Measurements from ENCODE around the gene CCDC88C.

DNA sequence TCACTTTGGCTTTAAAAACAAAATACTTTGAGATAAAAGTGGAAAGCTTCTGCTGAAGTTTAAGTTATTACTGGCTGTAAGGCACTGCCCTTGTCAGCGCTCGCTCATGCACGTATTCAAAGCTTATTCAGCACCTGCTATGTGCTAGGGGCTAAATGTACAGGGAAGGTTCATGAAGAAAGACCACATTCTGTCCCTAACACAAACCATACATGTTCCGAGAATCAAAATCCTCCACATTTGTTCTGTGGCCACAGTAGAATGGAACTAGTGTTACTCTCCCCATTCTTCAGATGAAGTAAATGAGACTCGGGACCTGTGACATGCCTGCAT, 139.3 kb downstream of the CCDC88C start:
- TF ChIP-seq, protein P1, sequence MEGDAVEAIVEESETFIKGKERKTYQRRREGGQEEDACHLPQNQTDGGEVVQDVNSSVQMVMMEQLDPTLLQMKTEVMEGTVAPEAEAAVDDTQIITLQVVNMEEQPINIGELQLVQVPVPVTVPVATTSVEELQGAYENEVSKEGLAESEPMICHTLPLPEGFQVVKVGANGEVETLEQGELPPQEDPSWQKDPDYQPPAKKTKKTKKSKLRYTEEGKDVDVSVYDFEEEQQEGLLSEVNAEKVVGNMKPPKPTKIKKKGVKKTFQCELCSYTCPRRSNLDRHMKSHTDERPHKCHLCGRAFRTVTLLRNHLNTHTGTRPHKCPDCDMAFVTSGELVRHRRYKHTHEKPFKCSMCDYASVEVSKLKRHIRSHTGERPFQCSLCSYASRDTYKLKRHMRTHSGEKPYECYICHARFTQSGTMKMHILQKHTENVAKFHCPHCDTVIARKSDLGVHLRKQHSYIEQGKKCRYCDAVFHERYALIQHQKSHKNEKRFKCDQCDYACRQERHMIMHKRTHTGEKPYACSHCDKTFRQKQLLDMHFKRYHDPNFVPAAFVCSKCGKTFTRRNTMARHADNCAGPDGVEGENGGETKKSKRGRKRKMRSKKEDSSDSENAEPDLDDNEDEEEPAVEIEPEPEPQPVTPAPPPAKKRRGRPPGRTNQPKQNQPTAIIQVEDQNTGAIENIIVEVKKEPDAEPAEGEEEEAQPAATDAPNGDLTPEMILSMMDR (IDR thresholded peaks at IDR 0.05; ENCODE audit: low read depth, low read length): no peak
- no peak for TF ChIP-seq EZH2phosphoT487 (IDR thresholded peaks at IDR 0.05; ENCODE audit: low read depth)

All from OCI-LY3 (cell line).